HepG2 (cell line): ENCODE measurements around the gene CCNYL1. TPM values are rescaled to one million over a fixed set of nuclear protein-coding genes. Genes with fewer than 3 reads are reported as not detected.

ENCODE experiments used
- ARNTL ChIP-seq: sonication (generic); formaldehyde crosslinking; IDR thresholded peaks from 2 replicates; pipeline ENCODE4 v1.4.0; 2020; ENCODE audit warnings: mild to moderate bottlenecking, missing genetic modification reagents
- CHD4 ChIP-seq: fragments of 200-600 bp; sonication (generic); IDR thresholded peaks from 2 replicates; pipeline ENCODE4 v1.7.0; 2017; ENCODE audit warnings: mild to moderate bottlenecking, low read length, borderline replicate concordance
- SALL1 ChIP-seq: sonication (generic); formaldehyde crosslinking; IDR thresholded peaks from 2 replicates; pipeline ENCODE4 v1.8.0; 2022; ENCODE audit warnings: mild to moderate bottlenecking, missing genetic modification reagents
- ZMYM3 ChIP-seq: sonication (generic); formaldehyde crosslinking; IDR thresholded peaks from 2 replicates; pipeline ENCODE4 v1.5.1; 2020; ENCODE audit warnings: mild to moderate bottlenecking, missing genetic modification reagents
- ZNF264 ChIP-seq: sonication (generic); formaldehyde crosslinking; IDR thresholded peaks from 2 replicates; pipeline ENCODE4 v1.4.0; 2020; ENCODE audit warnings: missing genetic modification reagents
- ZNF460 ChIP-seq: sonication (generic); formaldehyde crosslinking; IDR thresholded peaks from 2 replicates; pipeline ENCODE4 v1.5.1; 2020; ENCODE audit warnings: missing genetic modification reagents, mild to moderate bottlenecking, borderline replicate concordance
- polyA plus RNA-seq, 8 experiments: library from polyadenylated mRNA; depleted of rRNA in 3 of 8; stranded (reverse) in 7 of 8; unstranded in 1 of 8; fragments of >200 nt; fragmentation: Illumina TruSeq in 4 of 8; extraction: Trizol in 4 of 8; gene quantifications; 2 replicates each; pipeline versions ENCODE4 v1.2.1 to v1.2.3, GENCODE V29; 2011 to 2016; ENCODE audit warnings: low read depth in 4 of 8, missing spikeins in 1 of 8, mixed read lengths in 1 of 8; ENCODE audit not compliant: insufficient read depth in 1 of 8
- total RNA-seq, 5 experiments: library from RNA; depleted of rRNA; stranded (reverse); fragments of >200 nt; fragmentation: Illumina TruSeq; extraction: Trizol; gene quantifications; 2 replicates each; pipeline ENCODE4 v1.2.3, GENCODE V29; 2016; ENCODE audit warnings: low read depth in 1 of 5
- TF ChIP-seq, protein P1 (sequence below): sonication (generic); formaldehyde crosslinking; IDR thresholded peaks from 2 replicates; pipeline ENCODE4 v1.8.0; 2022; ENCODE audit warnings: missing genetic modification reagents, mild to moderate bottlenecking, borderline replicate concordance
- TF ChIP-seq, protein P2 (sequence below): sonication (generic); formaldehyde crosslinking; IDR thresholded peaks from 2 replicates; pipeline ENCODE4 v1.5.1; 2020; ENCODE audit warnings: mild to moderate bottlenecking, missing genetic modification reagents
- TF ChIP-seq, protein P3 (sequence below): sonication (generic); formaldehyde crosslinking; IDR thresholded peaks from 2 replicates; pipeline ENCODE4 v1.5.1; 2020; ENCODE audit warnings: mild to moderate bottlenecking, missing genetic modification reagents, moderate library complexity

Gene CCNYL1
- total and polyA plus RNA-seq, 2 of the 13 experiments (the other 11 are each of a cell fraction or from before 2014, with no cell fraction given), result 12.5 to 16.2 TPM

DNA sequence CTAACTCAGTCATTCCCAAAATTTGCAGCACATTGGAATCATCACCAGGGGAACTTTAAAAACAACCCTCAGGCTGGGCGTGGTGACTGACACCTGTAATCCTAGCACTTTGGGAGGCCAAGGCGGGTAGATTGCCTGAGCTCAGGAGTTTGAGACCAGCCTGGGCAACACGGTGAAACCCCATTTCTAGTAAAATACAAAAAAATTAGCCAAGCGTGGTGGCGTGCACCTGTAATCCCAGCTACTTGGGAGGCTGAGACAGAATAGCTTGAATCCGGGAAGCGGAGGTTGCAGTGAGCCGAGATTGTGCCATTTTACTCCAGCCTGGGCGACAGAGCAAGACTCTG, 24.0 kb downstream of the CCNYL1 start (continued):
- TF ChIP-seq ZNF264 (CRISPR knock-in tag) (0 out of 2 replicates have a peak, but pooled peaks have one; percentile 1), ZMYM3 (peak; percentile 91), ZNF460 (peak; percentile 98), SALL1 (CRISPR knock-in tag) (peak; percentile 47), ARNTL (CRISPR knock-in tag) (0 out of 2 replicates have a peak, but pooled peaks have one; percentile 32), CHD4 (peak; percentile 50; the same call in 1 of the 2 replicates)
- TF ChIP-seq, protein P1, sequence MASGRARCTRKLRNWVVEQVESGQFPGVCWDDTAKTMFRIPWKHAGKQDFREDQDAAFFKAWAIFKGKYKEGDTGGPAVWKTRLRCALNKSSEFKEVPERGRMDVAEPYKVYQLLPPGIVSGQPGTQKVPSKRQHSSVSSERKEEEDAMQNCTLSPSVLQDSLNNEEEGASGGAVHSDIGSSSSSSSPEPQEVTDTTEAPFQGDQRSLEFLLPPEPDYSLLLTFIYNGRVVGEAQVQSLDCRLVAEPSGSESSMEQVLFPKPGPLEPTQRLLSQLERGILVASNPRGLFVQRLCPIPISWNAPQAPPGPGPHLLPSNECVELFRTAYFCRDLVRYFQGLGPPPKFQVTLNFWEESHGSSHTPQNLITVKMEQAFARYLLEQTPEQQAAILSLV (CRISPR knock-in tag), result 0 out of 2 replicates have a peak, but pooled peaks have one; percentile 28
- TF ChIP-seq, protein P2, sequence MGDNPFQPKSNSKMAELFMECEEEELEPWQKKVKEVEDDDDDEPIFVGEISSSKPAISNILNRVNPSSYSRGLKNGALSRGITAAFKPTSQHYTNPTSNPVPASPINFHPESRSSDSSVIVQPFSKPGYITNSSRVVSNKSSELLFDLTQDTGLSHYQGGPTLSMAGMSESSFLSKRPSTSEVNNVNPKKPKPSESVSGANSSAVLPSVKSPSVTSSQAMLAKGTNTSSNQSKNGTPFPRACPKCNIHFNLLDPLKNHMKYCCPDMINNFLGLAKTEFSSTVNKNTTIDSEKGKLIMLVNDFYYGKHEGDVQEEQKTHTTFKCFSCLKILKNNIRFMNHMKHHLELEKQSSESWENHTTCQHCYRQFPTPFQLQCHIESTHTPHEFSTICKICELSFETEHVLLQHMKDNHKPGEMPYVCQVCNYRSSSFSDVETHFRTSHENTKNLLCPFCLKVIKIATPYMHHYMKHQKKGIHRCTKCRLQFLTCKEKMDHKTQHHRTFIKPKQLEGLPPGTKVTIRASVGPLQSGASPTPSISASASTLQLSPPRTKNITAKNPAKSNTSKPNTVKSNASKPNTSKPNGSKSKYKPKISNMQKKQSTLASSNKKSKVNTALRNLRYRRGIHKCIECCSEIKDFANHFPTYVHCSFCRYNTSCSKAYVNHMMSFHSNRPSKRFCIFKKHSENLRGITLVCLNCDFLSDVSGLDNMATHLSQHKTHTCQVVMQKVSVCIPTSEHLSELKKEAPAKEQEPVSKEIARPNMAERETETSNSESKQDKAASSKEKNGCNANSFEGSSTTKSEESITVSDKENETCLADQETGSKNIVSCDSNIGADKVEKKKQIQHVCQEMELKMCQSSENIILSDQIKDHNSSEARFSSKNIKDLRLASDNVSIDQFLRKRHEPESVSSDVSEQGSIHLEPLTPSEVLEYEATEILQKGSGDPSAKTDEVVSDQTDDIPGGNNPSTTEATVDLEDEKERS, result 0 out of 2 replicates have a peak, but pooled peaks have one; percentile 59
- TF ChIP-seq, protein P3, sequence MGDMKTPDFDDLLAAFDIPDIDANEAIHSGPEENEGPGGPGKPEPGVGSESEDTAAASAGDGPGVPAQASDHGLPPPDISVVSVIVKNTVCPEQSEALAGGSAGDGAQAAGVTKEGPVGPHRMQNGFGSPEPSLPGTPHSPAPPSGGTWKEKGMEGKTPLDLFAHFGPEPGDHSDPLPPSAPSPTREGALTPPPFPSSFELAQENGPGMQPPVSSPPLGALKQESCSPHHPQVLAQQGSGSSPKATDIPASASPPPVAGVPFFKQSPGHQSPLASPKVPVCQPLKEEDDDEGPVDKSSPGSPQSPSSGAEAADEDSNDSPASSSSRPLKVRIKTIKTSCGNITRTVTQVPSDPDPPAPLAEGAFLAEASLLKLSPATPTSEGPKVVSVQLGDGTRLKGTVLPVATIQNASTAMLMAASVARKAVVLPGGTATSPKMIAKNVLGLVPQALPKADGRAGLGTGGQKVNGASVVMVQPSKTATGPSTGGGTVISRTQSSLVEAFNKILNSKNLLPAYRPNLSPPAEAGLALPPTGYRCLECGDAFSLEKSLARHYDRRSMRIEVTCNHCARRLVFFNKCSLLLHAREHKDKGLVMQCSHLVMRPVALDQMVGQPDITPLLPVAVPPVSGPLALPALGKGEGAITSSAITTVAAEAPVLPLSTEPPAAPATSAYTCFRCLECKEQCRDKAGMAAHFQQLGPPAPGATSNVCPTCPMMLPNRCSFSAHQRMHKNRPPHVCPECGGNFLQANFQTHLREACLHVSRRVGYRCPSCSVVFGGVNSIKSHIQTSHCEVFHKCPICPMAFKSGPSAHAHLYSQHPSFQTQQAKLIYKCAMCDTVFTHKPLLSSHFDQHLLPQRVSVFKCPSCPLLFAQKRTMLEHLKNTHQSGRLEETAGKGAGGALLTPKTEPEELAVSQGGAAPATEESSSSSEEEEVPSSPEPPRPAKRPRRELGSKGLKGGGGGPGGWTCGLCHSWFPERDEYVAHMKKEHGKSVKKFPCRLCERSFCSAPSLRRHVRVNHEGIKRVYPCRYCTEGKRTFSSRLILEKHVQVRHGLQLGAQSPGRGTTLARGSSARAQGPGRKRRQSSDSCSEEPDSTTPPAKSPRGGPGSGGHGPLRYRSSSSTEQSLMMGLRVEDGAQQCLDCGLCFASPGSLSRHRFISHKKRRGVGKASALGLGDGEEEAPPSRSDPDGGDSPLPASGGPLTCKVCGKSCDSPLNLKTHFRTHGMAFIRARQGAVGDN (CRISPR knock-in tag), result peak; percentile 24; the same call in 1 of the 2 replicates
